ENCODE data around the gene CBX8.

DNA sequence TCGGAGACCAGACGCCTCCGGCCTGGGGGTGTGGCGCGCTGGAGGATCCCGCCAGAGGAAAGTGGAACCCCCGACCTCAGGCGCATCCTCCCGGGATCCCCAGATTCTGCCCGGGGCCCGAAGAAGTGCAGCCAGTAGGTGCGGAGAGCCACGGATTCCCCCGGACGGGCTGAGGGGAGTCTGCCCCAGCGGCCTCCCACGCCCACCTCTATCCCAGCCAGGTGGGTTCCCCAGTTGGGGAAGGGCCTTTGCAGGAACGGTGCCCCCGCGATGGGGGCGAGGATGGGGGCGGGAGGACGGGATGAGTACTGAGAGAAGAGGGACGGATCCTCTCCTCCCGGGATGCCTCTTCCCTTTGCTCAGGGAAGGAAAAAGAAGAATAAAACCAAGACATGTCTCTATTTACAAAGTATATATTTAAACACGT lies 5.1 kb downstream of the CBX8 start:
- TF ChIP-seq, protein P1, sequence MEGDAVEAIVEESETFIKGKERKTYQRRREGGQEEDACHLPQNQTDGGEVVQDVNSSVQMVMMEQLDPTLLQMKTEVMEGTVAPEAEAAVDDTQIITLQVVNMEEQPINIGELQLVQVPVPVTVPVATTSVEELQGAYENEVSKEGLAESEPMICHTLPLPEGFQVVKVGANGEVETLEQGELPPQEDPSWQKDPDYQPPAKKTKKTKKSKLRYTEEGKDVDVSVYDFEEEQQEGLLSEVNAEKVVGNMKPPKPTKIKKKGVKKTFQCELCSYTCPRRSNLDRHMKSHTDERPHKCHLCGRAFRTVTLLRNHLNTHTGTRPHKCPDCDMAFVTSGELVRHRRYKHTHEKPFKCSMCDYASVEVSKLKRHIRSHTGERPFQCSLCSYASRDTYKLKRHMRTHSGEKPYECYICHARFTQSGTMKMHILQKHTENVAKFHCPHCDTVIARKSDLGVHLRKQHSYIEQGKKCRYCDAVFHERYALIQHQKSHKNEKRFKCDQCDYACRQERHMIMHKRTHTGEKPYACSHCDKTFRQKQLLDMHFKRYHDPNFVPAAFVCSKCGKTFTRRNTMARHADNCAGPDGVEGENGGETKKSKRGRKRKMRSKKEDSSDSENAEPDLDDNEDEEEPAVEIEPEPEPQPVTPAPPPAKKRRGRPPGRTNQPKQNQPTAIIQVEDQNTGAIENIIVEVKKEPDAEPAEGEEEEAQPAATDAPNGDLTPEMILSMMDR (IDR thresholded peaks at IDR 0.05), result no peak
- TF ChIP-seq, protein P2, sequence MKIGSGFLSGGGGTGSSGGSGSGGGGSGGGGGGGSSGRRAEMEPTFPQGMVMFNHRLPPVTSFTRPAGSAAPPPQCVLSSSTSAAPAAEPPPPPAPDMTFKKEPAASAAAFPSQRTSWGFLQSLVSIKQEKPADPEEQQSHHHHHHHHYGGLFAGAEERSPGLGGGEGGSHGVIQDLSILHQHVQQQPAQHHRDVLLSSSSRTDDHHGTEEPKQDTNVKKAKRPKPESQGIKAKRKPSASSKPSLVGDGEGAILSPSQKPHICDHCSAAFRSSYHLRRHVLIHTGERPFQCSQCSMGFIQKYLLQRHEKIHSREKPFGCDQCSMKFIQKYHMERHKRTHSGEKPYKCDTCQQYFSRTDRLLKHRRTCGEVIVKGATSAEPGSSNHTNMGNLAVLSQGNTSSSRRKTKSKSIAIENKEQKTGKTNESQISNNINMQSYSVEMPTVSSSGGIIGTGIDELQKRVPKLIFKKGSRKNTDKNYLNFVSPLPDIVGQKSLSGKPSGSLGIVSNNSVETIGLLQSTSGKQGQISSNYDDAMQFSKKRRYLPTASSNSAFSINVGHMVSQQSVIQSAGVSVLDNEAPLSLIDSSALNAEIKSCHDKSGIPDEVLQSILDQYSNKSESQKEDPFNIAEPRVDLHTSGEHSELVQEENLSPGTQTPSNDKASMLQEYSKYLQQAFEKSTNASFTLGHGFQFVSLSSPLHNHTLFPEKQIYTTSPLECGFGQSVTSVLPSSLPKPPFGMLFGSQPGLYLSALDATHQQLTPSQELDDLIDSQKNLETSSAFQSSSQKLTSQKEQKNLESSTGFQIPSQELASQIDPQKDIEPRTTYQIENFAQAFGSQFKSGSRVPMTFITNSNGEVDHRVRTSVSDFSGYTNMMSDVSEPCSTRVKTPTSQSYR (CRISPR knock-in tag; IDR thresholded peaks at IDR 0.05), result no peak
- TF ChIP-seq TEAD4 (CRISPR knock-in tag; IDR thresholded peaks at IDR 0.05), result no peak
- TF ChIP-seq ESRRA (CRISPR knock-in tag; IDR thresholded peaks at IDR 0.05; ENCODE audit: borderline replicate concordance), result no peak
- no peak for TF ChIP-seq NR2C2 (CRISPR knock-in tag; IDR thresholded peaks at IDR 0.05)
- TF ChIP-seq MXD4 (CRISPR knock-in tag; IDR thresholded peaks at IDR 0.05; ENCODE audit: borderline replicate concordance), result no peak
- no peak for TF ChIP-seq NFATC4 (CRISPR knock-in tag; IDR thresholded peaks at IDR 0.05)
- no peak for TF ChIP-seq JUN (CRISPR knock-in tag; IDR thresholded peaks at IDR 0.05)
- TF ChIP-seq SP1 (CRISPR knock-in tag; conservative IDR thresholded peaks at IDR 0.05), result no peak
- no peak for TF ChIP-seq IRF2 (CRISPR knock-in tag; IDR thresholded peaks at IDR 0.05; ENCODE audit: borderline replicate concordance, low read depth)
- TF ChIP-seq OVOL2 (CRISPR knock-in tag; IDR thresholded peaks at IDR 0.05; ENCODE audit: borderline replicate concordance), result no peak
- no peak for TF ChIP-seq NR3C1 (CRISPR knock-in tag; conservative IDR thresholded peaks at IDR 0.05; ENCODE audit: low read depth)

All from WTC11 (cell line).